Measurements from ENCODE around the gene DOK7.

The DOK7 gene

DNA sequence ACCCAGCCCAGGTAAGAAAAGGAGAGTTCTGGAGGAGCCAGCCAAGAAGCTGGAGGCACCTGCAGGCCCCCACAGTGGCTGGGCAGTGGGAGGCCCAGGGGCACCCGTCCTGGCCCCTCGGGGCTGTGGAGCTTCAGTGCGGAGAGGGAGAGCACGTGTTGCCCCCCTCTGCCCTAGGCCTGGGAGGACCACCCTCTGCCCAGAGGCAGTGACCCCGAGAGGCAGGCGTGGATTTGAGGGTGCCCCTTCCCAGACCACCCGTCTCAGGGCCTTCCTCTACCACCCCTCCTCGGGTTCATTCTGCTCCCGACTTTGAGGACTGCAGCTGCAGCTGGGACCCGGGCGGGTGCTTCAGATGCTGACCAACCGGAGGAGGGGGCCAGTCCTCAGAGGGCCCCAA lies 33.5 kb upstream of the DOK7 start:
- DNase-seq: no peak

DNA sequence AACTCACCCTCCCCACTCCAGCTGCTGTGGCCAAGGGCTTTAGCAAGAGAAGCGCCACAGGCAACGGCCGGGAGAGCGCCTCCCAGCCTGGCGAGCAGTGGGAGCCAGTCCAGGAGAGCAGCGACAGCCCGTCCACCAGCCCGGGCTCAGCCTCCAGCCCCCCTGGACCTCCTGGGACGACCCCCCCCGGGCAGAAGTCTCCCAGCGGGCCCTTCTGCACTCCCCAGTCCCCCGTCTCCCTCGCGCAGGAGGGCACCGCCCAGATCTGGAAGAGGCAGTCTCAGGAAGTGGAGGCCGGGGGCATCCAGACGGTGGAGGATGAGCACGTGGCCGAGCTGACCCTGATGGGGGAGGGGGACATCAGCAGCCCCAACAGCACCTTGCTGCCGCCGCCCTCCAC lies 32.6 kb upstream of the DOK7 start:
- DNase-seq: no peak

DNA sequence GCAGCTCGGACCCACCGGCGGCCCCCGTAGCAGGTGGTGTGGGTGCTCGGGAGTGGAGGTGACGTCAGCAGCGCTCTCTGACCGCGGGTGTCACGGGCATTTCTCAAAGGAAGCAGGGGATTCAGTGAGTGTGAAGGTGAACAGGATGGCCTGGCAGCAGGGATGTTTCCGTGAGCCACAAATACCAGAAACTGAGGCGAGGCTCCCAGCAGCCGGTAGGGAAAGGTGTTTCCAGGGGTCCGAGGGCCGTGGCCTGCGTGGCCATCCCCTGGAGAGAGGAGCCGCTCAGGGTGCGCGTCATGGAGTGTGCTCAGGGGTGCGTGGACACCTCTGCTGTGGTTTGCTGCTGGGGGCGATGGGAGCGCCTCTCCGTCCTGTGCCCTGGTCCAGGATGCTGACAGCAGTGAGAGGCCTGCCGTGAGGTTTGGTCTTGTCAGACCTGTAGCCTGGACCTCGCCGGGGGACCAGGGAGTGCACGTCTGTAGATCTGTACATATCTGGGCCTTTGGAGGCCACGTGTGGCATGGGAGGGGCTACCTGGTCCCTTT lies 31.6 kb upstream of the DOK7 start:
- no peak for DNase-seq

DNA sequence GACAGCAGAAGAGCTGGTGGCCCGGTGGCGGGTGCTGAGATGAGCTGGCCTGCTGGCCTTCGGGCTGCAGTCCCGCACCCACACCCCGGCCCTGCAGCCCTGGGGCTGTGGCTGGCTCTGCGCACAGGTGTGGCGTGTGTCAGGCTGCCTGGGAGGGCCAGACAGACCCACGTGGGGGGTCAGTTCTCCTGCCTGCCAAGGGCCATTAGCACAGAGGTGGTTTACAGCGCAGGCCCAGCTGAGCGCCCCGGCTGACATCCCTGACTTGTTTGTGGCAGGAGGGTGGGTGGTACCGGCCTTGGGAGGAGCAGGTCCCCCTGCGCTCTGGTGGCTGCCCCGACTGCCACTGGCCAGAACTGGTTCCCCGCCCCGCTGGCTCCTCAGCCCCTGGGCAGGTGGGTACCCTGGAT lies 30.7 kb upstream of the DOK7 start:
- DNase-seq: no peak

DNA sequence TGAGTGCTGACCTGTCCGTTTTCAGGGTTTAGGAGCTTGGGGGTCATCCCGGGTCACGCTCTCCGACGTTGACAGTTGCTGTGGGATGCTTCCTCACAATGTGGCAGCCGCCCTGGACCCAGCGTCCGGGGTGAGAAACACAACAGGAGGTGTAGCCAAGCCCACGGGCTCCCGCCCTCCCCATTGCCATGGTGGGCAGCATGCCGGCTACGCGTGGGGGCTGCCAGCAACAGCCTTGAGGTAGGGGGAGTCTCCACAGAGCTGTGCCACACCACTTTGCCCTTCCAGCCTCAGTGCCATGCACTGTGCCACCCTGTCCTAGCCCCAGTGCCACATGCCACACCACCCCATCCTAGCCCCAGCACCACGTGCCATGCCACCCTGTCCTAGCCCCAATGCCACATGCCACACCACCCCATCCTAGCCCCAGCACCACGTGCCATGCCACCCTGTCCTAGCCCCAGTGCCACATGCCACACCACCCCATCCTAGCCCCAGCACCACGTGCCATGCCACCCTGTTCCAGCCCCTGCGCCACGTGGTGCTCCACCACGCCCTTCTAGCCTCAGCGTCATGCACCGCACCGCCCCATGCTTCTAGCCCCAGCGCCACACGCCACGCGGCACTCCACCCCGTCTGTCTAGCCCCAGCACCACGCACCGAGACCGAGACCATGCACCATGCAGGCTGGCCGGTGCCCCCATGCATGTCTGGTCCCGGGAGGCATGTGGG lies 29.8 kb upstream of the DOK7 start:
- no peak for DNase-seq

DNA sequence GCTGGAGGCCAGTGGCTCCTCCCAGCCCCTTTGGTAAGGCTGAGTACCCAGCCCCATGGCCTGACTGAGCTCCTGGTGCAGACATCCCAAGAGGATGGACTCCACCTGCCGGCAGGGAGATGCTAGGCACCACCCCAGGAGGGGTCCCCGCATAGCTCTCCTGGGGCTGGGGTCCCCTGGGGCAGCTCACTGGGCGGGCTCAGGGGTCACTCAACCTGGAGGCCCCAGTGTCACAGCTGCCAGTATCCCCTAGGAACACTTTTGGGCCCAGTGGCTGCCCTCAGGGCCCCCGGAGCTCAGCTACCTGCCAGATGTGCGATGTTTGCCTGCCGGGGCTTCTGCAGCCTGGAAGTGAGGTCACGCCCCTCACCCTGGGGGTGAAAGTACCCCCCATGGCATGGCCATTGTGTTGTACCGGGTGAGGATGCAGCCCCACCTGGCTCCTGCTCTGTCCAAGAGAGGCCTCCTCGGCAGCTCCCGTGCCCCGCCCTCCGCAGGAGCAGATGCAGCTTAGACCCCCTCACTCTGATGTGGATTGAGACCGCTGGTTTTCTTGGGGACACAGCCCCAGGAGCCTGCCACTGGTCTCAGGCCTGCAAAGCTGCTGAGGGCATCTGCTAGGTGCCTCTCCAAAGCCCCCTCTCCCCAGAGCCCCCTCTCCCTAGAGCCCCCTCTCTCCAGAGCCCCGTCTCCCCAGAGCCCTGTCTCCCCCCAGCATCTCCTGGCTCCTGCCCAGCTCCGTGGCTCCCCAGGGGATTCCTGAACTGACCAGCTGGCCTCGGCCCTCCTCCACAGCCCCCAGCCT lies 28.0 kb upstream of the DOK7 start:
- DNase-seq: no peak

DNA sequence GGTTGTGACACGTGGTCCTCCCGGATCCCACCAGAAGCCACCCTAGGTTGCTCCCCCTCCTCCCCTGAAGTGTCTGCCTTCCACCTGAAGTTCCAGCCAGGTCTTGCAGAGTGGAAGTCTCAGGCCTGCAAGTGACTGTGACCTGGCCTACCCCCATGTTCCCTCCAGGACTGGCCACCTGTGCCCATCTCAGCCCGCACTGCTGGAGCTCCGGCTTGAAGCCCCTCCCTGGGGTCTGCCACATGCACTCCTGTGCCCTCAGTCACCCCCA lies 27.5 kb upstream of the DOK7 start:
- no peak for DNase-seq

DNA sequence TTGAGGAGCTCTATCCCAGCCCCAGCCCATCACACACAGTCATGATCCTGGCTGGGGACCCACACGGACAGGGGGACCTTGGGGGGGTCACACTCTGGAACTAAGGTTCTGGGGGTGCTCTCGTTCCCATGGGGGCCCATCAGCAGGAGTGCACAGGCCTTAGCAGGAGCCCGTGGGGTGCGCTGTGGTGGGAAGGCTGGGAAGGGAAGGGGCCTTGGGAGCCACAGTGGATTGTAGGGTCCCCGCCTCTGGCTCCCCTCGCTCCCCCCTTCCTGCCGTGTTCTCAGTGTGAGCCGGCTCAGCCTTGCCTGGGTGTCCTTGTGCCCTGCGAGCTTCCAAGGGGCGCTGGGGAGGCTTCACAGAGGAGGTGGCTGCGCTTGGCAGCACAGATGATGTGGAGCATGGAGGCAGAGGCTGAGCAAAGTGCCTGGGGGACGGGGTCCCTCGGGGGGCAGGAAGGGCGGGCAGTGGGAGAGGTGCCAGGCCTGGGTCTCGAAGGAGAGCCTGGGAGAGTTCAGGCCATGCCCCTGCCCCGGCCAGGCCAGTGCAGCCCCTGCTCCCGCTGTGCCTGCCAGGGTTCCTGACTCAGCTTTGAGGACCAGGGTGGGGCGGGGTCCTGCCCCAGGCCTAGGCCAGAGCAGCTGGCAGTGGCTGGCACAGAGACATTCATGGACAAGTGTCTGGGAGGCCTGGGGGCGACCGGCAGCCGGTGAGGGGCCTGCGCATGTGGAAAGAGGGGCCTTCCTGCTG lies 26.9 kb upstream of the DOK7 start:
- no peak for DNase-seq

DNA sequence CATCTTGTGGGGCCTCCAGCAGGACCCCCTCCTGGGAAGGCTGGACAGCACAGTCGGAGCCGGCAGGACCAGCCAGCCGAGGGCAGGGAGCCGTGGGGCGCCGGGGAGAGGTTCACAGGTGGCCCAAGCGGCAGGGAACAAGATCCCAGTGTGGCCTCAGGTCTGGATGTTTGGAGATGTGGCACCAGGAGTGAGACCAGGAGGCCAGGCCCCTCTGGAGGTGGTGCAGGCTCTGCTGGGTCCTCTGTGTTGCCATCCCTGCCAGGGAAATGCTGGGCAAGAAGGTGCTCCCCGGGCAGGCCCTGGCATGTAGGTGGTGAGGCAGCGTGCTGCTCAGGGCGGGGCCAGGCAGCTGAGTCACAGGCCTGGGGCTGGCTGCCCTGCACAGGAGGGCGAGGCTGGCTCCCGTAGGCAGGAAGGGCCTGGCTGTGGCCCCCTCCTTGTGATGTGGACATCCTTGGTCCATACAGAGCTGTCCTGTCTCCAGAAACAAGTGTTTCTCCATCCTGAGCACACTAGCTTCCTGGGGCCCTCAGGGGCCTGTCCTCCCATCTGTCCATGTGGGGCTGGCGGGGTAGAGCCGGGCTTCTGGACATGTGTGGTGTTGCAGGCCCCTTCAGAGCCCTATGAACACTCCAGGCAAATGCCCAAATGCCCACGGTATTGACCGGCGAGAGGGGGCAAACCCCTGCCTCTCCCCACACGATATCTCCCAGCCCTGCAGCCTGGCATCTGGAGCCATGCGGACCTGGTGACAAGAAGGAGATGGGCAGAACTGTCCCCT lies 26.1 kb upstream of the DOK7 start:
- no peak for DNase-seq

DNA sequence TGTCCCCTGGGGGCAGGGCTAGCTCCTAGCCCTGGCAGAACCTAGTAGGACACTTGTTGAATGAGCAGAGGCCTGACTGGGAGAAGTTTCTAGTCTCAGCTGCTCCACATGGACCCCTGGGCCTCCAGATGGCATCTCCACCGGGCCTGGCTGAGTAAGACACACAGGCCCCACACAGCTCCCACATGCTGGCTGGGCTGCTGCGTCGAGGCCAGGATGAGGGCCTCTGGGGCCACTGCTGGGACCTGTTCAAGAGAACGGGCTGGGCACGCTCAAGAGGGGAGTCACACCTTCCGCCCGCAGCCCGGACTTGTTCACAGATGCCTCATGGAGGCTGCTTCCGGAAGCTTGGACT lies 25.5 kb upstream of the DOK7 start:
- DNase-seq: no peak

DNA sequence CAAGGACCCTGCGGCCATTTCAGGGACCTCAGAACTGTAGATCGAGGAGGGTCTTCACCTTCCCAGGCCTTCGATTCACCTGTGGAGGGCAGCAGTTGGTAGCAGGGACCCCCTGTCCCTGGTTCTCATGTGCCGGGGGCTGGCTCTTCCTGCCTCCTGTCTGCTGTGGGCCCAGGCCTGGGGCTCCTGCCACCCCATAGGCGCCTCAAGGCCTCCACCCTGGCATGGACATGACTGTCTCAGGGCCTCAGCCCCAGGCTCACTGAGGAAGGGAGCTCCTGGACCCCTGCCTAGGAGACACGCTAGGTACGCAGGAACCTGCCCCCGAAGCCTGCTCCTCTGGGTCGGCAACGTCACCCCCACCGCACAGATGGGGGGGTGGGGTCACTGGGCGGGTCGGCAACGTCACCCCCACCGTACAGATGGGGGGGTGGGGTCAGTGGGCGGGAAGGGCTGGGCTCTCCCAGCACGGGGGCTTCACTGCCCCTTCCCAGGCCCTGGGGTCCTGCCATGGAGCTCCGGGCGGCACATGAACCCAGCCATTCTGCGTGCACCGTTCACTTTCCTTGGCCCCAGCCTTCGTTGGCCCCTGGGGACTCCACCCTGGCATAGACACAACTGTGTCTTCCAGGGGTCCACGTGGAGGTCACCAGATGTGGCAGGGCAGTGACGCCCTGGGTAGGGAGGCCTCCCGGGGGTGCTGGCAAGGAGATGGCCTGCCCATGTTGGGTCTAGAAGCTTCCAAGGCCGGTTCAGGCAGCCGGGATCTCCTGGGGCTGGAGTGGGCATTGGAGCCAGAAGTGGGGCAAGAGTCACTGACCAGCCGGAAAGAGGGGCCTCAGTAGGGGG lies 24.9 kb upstream of the DOK7 start:
- DNase-seq: no peak

DNA sequence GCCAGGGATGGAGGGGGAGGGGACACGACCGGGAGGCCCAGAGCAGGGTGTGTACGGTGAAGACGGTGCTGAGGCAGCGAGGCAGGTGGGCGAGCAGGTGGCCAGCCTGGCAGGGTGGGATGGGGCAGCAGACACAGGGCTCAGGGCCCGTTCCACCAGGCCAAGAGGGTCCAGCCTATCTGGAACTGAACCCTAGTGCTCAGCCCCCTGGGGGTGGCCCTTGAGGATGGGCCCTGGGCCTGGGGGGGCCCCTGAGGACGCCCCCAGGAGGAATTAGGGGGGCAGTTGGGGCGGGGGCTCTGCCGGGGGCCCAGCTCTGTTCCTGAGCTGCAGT lies 24.3 kb upstream of the DOK7 start:
- DNase-seq: no peak

DNA sequence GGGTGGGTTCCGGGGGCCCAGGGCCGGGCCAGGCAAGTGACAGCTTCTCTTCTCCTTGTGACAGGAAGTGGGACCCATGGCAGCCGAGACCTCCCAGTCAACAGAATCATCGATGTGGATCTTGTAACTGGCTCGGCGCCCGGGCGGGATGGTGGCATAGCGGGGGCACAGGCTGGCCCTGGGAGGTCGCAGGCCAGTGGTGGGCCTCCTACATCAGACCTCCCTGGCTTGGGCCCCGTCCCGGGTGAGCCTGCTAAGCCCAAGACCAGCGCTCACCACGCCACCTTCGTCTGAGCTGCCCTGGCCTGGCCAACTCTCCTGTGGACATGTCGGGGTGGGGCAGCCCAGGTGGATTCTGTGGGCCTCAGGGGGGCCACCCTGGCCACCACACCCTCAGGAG lies 23.7 kb upstream of the DOK7 start:
- DNase-seq: no peak

DNA sequence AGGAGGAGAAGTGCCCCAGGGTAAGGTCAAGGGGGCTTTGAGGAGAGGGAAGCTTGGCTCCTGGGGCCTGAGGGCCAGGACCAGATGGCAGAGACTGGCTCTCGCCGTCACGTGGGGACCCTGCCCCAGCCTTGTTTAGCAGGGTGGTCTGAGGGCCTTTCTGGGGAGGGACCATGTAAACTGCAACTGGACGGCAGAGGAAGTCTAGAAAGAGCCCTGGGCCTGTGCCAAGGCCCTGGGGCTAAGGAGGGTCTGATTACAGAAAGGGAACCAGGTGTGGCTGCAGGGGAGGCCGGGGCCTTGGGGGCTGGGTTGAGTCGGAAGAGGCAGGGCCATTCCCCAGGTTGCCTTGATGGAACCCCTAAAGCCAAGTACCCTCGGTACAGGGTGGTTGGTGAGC lies 23.1 kb upstream of the DOK7 start:
- no peak for DNase-seq

DNA sequence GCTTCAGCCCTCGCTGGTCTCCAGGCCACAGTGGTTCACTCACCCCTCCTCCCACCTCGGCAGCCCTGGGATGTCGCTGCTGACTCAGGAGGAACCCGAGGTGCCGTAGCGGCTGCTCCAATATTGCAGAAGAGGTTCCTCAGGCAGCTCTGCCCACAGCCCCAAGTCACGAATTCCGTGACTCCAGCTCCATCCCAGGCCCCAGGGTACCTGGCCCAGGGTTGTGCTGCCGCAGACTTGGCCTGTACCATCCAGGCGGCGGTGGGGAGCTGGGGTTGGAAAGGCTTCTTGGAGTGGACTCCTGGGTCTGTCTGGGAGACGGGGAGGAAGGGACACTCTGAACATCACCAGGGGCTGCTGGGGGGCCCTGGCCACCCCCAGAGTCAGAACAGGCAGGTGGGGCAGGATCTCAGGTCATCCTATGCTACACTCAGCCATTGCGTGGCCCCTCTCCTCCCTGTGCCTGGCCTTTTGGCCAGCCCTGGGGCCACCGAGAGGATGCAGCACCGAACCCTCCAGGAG lies 22.1 kb upstream of the DOK7 start:
- DNase-seq: no peak

DNA sequence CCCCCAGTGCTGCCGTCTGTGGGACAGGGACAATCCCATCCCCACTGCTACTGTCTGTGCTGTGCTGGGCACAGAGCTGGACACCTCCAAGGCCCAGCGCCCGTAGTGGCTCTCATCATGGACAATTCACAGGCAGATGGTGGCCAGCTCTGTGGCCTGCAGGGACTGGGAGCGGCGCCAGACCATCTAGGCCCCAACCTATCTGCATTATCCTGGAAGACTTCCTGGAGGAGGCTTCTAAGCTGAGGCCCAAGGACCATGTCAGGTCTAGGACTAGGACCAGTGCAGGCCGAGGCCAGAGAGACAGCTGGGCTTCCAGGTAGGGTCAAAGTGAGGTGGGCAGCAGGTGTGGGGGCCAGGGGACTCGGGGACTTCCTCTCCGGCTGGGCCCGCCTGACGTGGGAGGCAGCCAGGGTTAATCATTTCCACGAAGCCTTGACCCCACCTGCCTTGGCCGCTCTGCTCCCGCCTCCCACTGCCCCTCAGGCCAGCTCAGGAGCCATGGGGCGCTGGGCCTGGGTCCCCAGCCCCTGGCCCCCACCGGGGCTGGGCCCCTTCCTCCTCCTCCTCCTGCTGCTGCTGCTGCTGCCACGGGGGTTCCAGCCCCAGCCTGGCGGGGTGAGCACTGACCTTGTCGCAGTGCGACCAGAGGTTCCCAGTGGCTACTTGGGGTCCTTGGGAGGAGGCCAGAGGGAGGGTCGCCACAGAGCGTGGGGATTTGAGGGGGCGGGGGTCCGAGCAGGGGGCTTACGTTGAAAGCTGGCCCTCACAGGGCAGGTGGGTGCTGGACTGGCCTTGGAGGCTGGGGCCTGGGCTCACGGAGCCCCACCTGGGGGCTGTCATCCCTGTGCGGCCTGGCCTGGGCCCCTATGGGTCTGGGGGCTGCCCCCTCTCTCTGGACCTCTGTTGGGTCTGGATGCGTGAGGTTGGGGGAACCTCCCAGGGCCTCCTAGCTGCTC lies 21.3 kb upstream of the DOK7 start, which contains the start of gene HGFAC:
Gene HGFAC, plus strand, starts transcription at position 468 of the 959 bp plus-strand sequence. Its CDS starts 34 bp downstream, at position 502.
- no peak for DNase-seq

DNA sequence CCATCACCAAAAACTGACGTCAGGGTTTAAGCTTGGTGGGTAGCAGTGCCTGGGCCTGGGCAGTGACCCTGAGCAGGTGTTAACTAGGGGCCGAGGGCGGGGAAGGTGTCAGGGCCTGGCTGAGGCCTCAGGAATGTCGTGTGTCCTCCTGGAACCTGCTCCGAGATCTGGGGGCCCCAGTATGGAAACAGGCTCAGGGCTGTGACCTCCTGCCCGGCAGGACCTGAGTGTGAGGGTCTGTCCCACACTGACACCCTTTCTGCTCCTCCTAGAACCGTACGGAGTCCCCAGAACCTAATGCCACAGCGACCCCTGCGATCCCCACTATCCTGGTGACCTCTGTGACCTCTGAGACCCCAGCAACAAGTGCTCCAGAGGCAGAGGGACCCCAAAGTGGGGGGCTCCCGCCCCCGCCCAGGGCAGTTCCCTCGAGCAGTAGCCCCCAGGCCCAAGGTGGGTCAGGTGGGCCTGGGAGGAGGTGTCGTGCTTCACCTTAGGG lies 20.6 kb upstream of the DOK7 start:
- no peak for DNase-seq

DNA sequence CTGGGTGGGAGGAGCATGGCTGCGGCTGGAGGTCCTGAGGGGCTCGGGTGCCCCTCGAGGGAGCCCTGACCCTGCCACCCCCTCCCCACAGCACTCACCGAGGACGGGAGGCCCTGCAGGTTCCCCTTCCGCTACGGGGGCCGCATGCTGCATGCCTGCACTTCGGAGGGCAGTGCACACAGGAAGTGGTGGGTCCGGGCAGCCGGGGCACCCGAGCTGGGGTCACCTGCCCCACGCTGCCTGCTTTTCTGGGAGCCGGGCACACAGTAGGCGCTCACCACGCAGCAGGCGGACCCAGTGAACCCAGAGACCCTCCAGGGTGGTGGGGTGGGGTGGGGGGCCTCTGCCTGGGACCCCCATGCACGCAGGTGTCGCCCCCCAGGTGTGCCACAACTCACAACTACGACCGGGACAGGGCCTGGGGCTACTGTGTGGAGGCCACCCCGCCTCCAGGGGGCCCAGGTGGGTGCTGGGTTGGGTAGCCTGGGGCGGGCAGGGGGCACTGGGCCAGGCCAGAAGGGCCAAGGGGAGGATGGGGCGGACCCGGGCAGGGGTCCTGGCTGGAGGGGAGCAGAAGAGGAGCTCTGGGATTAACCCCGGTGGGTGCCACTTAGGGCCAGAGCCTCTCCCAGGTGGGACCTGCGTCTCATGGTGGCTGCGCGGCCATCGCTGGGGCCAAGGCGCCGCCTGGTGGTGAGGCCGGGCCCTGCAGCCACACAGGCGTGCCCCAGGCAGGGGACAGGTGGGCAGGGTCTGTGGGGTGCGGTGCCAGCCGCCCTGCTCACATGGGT lies 20.0 kb upstream of the DOK7 start:
- DNase-seq: peak; percentile 62

DNA sequence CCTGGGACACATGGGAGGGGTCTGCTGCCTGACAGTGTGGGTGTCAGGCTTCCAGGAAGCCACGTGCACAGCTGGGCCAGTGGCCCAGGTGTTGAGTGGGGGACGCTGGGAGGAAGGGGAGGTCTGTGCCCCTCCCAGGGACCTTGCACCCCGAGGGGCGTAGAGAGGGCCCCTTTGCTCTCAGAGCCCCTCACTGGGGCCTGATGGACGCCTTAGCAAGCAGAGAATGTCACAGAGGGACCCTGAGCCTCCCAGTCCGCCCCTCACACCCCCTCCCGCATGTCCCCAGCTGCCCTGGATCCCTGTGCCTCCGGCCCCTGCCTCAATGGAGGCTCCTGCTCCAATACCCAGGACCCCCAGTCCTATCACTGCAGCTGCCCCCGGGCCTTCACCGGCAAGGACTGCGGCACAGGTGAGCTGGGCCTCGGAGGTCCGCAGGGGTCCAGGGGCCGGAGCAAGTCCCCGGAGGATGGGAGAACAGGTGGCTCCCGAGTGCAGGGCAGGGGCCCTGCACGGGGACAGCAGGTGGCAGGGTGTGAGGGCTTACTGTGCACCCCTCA lies 19.3 kb upstream of the DOK7 start:
- DNase-seq: no peak

Data from CD4-positive, alpha-beta T cell treated with Interleukin-17A for 1 hour (primary cell).